Body of pancreas (tissue), 4 donors: ENCODE data around the gene HHATL. TPM values are rescaled to one million over a fixed set of nuclear protein-coding genes. Genes with fewer than 3 reads are reported as not detected.

Experiments
- ATAC-seq: fragments of 150-250 bp; one replicate; pipeline ENCODE4 v1.9.1; 2016
- DNase-seq, 4 donors: peaks; one replicate each; pipeline ENCODE4 v3.0.0-alpha.2; 2019
- H3K27ac ChIP-seq, 4 donors: fragments of 200-600 bp; sonication (generic); 1 replicate in 3 of 4; 2 replicates in 1 of 4; pipeline versions ENCODE4 v1.5.1 to v1.6.1; 2016 to 2019; ENCODE audit warnings: mild to moderate bottlenecking in 1 of 4, mixed read lengths in 1 of 4, moderate library complexity in 1 of 4
- H3K27me3 ChIP-seq, 2 donors: fragments of 200-600 bp; sonication (generic); one replicate each; pipeline ENCODE4 v1.6.0; 2016; ENCODE audit warnings: mild to moderate bottlenecking in 1 of 2
- H3K36me3 ChIP-seq, 2 donors: fragments of 200-600 bp; sonication (generic); replicated peaks in 1 of 2; 2 replicates each; pipeline ENCODE4 v1.5.1; 2016; ENCODE audit warnings: low read depth in 2 of 2; ENCODE audit not compliant: insufficient read depth in 1 of 2
- H3K4me1 ChIP-seq: fragments of 200-600 bp; sonication (generic); one replicate; pipeline ENCODE4 v1.6.0; 2016
- H3K4me3 ChIP-seq, 2 donors: fragments of 200-600 bp; sonication (generic); 1 replicate in 1 of 2; 2 replicates in 1 of 2; pipeline ENCODE4 v1.5.1; 2016 to 2019
- H3K9me3 ChIP-seq, 3 donors: fragments of 200-600 bp; sonication (generic); 1 replicate in 2 of 3; 2 replicates in 1 of 3; pipeline ENCODE4 v1.5.1; 2016
- POLR2A ChIP-seq, 3 donors: fragments of 450-650 bp; IDR thresholded peaks; one replicate each; pipeline ENCODE4 v1.6.1; 2016; ENCODE audit warnings: antibody characterized with exemption in 3 of 3, mild to moderate bottlenecking in 2 of 3
- WGBS, 2 donors: methylation state at CpG; one replicate each; pipeline ENCODE4 v1.1.5; 2017; 5-methylcytosine and 5-hydroxymethylcytosine counted together
- intact Hi-C: fragments of 100-400 bp; cut with DNase I; formaldehyde crosslinking; loops from one replicate; pipeline ENCODE4 v1.15.1; 2023
- total RNA-seq, 2 donors: library from RNA; depleted of rRNA; stranded (reverse); fragments of >200 nt; gene quantifications; one replicate each; pipeline ENCODE4 v1.1.0, GENCODE V29; 2016
- TF ChIP-seq, protein P1 (sequence below), 7 experiments: fragments of 450-650 bp in 4 of 7; fragments of 200-600 bp in 3 of 7; sonication (generic) in 3 of 7; IDR thresholded peaks; one replicate each; pipeline ENCODE4 v1.5.1; 2016 to 2019; ENCODE audit warnings: antibody characterized with exemption in 7 of 7

The HHATL gene
- total RNA-seq, 2 donors from 2014 or later, result 0.26 TPM; not detected in 1

DNA sequence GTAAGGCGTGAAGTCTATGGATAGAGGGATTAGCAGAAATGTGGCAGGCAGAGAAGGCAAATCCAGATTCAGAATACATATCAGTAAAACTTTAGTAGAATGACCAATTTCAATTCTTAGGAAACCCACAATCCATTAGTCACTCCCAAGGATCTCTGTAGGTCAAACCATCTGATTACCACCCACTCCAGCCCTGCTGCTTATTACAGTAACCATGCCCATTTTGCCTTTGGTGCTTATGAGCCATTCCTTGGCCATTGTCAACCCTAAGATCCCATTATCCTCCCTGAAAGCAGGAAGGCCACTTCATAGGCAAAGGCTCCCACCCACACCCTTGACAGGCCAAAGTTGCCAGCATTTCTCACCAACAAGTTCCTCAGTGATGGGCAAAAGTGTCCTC is 22.3 kb downstream of the HHATL start:
- Histone ChIP-seq H3K36me3 (no peaks in the 10 kb centered on the region), H3K4me3 (no peak overlapping the region), H3K9me3 (no peaks in the 10 kb centered on the region), H3K4me1 (no peaks in the 10 kb centered on the region), H3K27ac (no peak overlapping the region), H3K27me3 (peaks cover 0 to 1% of the 10 kb centered on the region in 2 donors)
- TF ChIP-seq, protein P1, sequence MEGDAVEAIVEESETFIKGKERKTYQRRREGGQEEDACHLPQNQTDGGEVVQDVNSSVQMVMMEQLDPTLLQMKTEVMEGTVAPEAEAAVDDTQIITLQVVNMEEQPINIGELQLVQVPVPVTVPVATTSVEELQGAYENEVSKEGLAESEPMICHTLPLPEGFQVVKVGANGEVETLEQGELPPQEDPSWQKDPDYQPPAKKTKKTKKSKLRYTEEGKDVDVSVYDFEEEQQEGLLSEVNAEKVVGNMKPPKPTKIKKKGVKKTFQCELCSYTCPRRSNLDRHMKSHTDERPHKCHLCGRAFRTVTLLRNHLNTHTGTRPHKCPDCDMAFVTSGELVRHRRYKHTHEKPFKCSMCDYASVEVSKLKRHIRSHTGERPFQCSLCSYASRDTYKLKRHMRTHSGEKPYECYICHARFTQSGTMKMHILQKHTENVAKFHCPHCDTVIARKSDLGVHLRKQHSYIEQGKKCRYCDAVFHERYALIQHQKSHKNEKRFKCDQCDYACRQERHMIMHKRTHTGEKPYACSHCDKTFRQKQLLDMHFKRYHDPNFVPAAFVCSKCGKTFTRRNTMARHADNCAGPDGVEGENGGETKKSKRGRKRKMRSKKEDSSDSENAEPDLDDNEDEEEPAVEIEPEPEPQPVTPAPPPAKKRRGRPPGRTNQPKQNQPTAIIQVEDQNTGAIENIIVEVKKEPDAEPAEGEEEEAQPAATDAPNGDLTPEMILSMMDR (IDR thresholded peaks at IDR 0.05), result no peak
- no peak for TF ChIP-seq POLR2A (IDR thresholded peaks at IDR 0.05)
- intact Hi-C loops, result no loop called here
- DNase-seq (no peak), ATAC-seq (no peak)
- WGBS, 2 donors, result 83 to 91% methylated on average over 1 of the region's 1 CpG

DNA sequence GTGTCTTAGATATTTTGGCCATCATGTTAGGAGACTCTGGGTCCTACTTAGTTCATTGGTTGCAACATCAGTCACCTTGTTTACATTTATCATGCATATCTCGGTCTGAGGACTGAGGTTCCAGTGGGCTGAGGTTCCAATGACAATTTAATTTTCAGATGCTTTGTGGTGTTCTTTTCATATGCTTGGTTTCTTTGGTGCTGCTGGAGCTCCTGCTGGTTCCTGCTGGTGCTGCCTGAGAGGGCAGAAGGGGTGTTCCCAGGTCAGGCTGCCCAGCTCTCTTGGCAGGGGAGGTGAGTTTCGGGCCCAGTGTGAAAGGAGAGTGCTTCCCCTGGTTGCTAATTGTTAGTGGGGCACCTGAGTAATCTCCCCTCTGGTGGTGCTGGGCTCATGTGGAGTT is 24.2 kb downstream of the HHATL start:
- no peak overlapping the region for H3K4me3 ChIP-seq
- no peaks in the 10 kb centered on the region for H3K27me3 ChIP-seq
- no peaks in the 10 kb centered on the region for H3K4me1 ChIP-seq
- TF ChIP-seq POLR2A (IDR thresholded peaks at IDR 0.05), result no peak
- TF ChIP-seq, protein P1 (IDR thresholded peaks at IDR 0.05), result no peak
- H3K36me3 ChIP-seq, result no peaks in the 10 kb centered on the region
- 61 to 62% methylated on average over 2 of the region's 2 CpGs for WGBS, 2 donors
- ATAC-seq (no peak), DNase-seq (no peak)
- no peaks in the 10 kb centered on the region for H3K9me3 ChIP-seq
- no peak overlapping the region for H3K27ac ChIP-seq
- intact Hi-C loops, result no loop called here

DNA sequence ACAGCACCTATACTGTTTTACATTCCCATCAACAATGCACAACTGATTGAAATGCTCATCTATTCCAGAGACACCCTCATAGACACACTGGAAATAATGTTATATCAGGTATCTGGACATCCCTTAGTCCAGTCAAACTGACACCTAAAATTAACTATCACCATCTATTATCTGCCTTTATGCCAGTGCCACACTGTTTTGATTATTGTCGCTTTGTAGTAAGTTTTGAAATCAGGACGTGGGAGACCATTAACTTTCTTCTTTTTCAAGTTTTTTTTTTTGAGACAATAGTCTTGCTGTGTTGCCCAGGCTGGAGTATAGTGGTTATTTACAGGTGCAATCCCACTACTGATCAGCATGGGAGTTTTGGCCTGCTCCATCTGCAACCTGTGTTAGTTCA is 26.7 kb downstream of the HHATL start:
- 74 to 79% methylated on average over 2 of the region's 2 CpGs for WGBS, 2 donors
- TF ChIP-seq, protein P1 (IDR thresholded peaks at IDR 0.05), result no peak
- no peak for TF ChIP-seq POLR2A (IDR thresholded peaks at IDR 0.05)
- no peaks in the 10 kb centered on the region for H3K9me3 ChIP-seq
- no peaks in the 10 kb centered on the region for H3K4me1 ChIP-seq
- no peaks in the 10 kb centered on the region for H3K27me3 ChIP-seq
- H3K4me3 ChIP-seq, result no peak overlapping the region
- DNase-seq, result no peak
- ATAC-seq, result no peak
- H3K27ac ChIP-seq, result no peak overlapping the region
- intact Hi-C loops, result no loop called here
- no peaks in the 10 kb centered on the region for H3K36me3 ChIP-seq

DNA sequence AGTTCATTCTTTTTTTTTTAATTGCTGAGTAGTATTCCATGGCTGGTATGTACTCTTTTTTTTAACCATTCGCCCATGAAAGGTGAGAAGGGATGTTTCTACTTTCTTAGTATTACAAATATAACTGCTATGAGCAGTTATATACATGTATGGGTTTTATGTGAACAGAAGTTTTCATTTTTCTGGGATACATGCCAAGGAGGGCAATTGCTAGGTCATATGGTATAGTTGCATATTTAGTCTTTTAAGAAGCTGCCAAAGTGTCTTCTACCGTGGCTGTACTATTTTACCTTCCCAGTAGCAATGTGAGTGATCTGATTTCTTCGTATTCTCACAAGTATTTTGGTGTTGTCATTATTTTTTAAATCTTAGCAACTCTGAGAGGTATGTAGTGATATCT is 28.5 kb downstream of the HHATL start:
- intact Hi-C loops, result no loop called here
- H3K27ac ChIP-seq, result no peak overlapping the region
- no peaks in the 10 kb centered on the region for H3K4me1 ChIP-seq
- 45 to 56% methylated on average over 3 of the region's 3 CpGs for WGBS, 2 donors
- no peak for TF ChIP-seq POLR2A (IDR thresholded peaks at IDR 0.05)
- TF ChIP-seq, protein P1 (IDR thresholded peaks at IDR 0.05), result no peak
- no peak for ATAC-seq
- no peaks in the 10 kb centered on the region for H3K36me3 ChIP-seq
- no peaks in the 10 kb centered on the region for H3K9me3 ChIP-seq
- no peak for DNase-seq
- no peak overlapping the region for H3K4me3 ChIP-seq
- no peaks in the 10 kb centered on the region for H3K27me3 ChIP-seq

DNA sequence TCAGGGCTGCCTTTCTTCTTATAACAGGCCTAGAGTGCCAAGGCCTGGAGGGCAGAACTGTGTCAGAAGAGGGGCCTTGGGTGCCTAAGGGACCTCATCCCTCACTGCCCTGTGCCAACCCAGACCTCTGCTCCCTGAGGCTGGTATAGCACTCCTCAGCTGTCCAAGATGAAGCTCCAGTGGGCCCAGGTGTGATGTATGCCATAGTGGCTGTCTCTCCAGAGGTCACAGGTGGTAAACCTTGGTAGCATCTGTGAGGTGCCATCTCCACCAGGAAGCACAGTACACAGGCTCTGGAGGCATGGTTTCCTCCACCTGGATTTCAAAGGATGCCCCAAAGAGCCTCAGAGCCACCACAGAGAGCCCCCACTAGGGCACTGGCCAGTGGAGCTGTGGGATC is 29.5 kb downstream of the HHATL start:
- no peak for ATAC-seq
- Histone ChIP-seq H3K9me3 (no peaks in the 10 kb centered on the region), H3K4me3 (no peak overlapping the region), H3K27ac (no peak overlapping the region), H3K36me3 (no peaks in the 10 kb centered on the region), H3K27me3 (no peaks in the 10 kb centered on the region), H3K4me1 (no peaks in the 10 kb centered on the region)
- intact Hi-C loops, result no loop called here
- DNase-seq, result no peak
- TF ChIP-seq, protein P1 (IDR thresholded peaks at IDR 0.05), result no peak
- TF ChIP-seq POLR2A (IDR thresholded peaks at IDR 0.05), result no peak
